ENCODE results near the gene PSMF1.

GRCh38 chr20:1184638-1185315 is 66.4 kb downstream of the PSMF1 start, which contains the start of gene TMEM74B:
- no peak for TF ChIP-seq CTCF (IDR thresholded peaks at IDR 0.05)
- peak in 1 of 2 donors; percentile 23 for TF ChIP-seq POLR2A (IDR thresholded peaks at IDR 0.05)

Measured in Peyer's patch (tissue), 4 donors.